Cortex of kidney (tissue), 1 donor: ENCODE results near the gene WDR88.
"Not testable (repeated sequence)": the region's sequence is repeated elsewhere in the genome, so short reads cannot be mapped to it uniquely, and the experiment has no call there.

Experiments used
- DNase-seq: peaks from one replicate; lab custom pipeline; 2025; lab: John Stamatoyannopoulos, UW

WDR88 gene

GRCh38 chr19:33130433-33130832, 1.5 kb upstream of the WDR88 start:
- DNase-seq: no peak

GRCh38 chr19:33132425-33132824, 511 bp downstream of the WDR88 start:
- DNase-seq: no peak

- no peak for DNase-seq
Measured at GRCh38 chr19:33133438-33134031, 1.6 kb downstream of the WDR88 start.

- DNase-seq: no peak
Measured at GRCh38 chr19:33134571-33135041, 2.7 kb downstream of the WDR88 start.

- no peak for DNase-seq
Measured at GRCh38 chr19:33139165-33139564, 7.3 kb downstream of the WDR88 start.

GRCh38 chr19:33143897-33144405, 12.0 kb downstream of the WDR88 start:
- DNase-seq: no peak

GRCh38 chr19:33146209-33146608, 14.3 kb downstream of the WDR88 start:
- no peak for DNase-seq

GRCh38 chr19:33147538-33147937, 15.6 kb downstream of the WDR88 start:
- DNase-seq: no peak

- no peak for DNase-seq
Measured at GRCh38 chr19:33150852-33151518, 19.1 kb downstream of the WDR88 start.

GRCh38 chr19:33152176-33152575, 20.3 kb downstream of the WDR88 start:
- no peak for DNase-seq

- not testable (repeated sequence) for DNase-seq
Measured at GRCh38 chr19:33152625-33153024, 20.7 kb downstream of the WDR88 start.

- not testable (repeated sequence) for DNase-seq
Measured at GRCh38 chr19:33154313-33154712, 22.4 kb downstream of the WDR88 start.

GRCh38 chr19:33156334-33156733, 24.4 kb downstream of the WDR88 start:
- DNase-seq: no peak

- DNase-seq: no peak
Measured at GRCh38 chr19:33157906-33158305, 26.0 kb downstream of the WDR88 start.

GRCh38 chr19:33158365-33158764, 26.5 kb downstream of the WDR88 start:
- no peak for DNase-seq

GRCh38 chr19:33159149-33159548, 27.2 kb downstream of the WDR88 start:
- no peak for DNase-seq

- no peak for DNase-seq
Measured at GRCh38 chr19:33159893-33160292, 28.0 kb downstream of the WDR88 start.

- no peak for DNase-seq
Measured at GRCh38 chr19:33161201-33161600, 29.3 kb downstream of the WDR88 start.

GRCh38 chr19:33163481-33163880, 31.6 kb downstream of the WDR88 start:
- no peak for DNase-seq

GRCh38 chr19:33166037-33166436, 34.1 kb downstream of the WDR88 start:
- DNase-seq: not testable (repeated sequence)

- no peak for DNase-seq
Measured at GRCh38 chr19:33167438-33167837, 35.5 kb downstream of the WDR88 start.

- DNase-seq: no peak
Measured at GRCh38 chr19:33168528-33168927, 36.6 kb downstream of the WDR88 start.

- no peak for DNase-seq
Measured at GRCh38 chr19:33171222-33171795, 39.4 kb downstream of the WDR88 start.
